ENCODE measurements around the gene ARFIP1.

Gene ARFIP1

DNA sequence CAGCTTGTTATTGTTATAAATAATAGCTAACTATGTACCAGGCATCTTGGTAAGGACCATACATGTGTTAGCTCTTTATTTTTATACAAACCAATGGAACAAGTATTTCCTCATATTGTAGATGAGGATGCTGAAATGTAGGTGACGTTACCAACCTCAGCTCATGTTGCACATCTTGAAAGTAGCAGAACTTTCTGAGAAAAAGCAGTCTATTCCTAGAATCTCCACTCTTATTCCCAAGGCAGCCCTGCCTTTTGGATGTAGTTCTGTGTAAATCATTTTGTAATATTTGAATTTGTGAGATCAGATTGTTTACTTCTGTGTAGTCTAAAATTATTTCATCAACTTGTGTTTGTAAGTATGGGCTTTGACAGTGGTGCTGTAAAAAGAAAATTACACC lies 161.7 kb downstream of the ARFIP1 start:
- no peak for DNase-seq

GRCh38 chr4:152942346-152942745 lies 162.6 kb downstream of the ARFIP1 start:
- no peak for DNase-seq

DNA sequence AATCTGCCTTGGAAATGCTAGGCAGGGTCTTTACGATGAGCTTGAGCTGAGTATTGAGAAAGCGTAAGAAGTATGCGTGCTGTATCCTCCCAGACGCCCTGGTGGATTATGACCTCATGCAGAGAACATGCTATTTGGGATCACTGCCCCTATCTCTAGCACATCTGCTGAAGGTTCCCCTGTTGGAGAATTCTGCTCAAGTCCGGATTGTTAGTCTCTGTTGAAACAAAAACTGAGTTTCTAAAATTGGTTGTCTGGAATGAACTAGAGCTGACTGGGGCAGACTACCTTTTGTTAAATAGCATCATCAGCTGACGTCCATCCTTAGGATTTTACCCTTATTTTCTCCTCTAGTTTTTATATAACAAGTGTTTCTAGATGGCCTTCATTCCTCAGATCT lies 163.9 kb downstream of the ARFIP1 start:
- DNase-seq: no peak

GRCh38 chr4:152944666-152945320 lies 165.0 kb downstream of the ARFIP1 start:
- DNase-seq: no peak

GRCh38 chr4:152945639-152946038 lies 165.9 kb downstream of the ARFIP1 start:
- no peak for DNase-seq

DNA sequence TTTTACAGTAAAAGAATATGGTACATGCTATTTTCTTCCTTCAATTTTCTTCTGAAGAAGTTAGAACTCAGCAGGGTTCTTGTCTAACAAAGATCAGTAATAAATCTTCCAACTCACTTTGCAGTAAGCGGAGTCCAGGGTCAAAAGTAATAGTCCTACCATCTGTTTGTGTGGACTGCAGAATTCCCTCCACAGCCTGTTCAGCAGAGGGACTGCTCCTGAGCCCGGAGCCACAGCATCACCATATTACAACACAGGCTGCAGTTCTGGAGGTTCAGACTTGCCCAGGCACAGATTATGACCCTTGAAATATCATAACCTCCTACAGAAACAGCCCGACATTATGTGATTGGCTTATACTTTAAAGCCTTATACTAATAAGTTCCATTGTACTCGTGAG lies 166.7 kb downstream of the ARFIP1 start:
- DNase-seq: no peak

GRCh38 chr4:152947311-152947710 lies 167.6 kb downstream of the ARFIP1 start:
- DNase-seq: no peak

- no peak for DNase-seq
These were observed 170.2 kb downstream of the ARFIP1 start for GRCh38 chr4:152949930-152950329.

GRCh38 chr4:152950402-152951274 lies 170.9 kb downstream of the ARFIP1 start:
- DNase-seq: no peak

DNA sequence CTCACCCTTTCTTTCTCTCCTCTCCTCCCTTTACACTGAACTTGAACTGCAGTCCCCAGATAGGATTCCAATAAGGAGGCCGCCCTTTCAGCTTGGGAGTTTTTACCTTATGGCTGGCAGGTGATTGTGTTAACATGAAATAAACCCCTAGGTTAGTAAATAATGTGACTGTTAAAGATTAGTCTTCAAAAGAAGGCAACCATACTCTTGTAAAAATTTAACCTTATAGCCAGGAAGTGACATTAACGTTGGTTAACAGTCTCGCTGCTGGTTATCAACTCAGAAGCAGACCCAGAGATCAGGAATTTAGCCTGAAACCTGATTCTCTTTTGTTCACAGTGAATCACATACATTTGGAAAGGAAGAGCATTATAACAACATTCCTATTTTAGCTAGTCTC lies 171.6 kb downstream of the ARFIP1 start:
- DNase-seq: no peak

DNA sequence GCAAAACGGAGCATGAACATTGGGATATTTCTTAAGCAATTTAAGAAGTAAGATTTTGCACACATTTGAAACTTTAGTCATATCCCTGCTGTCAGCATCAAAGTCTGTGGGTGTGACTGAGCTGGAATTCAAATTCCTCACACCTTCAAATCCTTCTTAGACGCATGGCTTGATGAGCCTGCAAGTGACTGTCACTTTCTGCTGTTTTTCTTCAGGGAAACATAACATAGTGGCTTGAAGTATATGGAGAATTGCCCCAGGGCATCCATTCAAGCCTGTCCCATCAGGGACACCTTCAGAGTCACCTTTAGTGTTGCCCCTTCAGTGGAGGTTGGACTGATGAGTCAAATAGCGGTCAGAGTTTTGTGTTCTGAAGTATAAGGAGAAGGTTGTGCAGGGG lies 173.8 kb downstream of the ARFIP1 start:
- DNase-seq: no peak

DNA sequence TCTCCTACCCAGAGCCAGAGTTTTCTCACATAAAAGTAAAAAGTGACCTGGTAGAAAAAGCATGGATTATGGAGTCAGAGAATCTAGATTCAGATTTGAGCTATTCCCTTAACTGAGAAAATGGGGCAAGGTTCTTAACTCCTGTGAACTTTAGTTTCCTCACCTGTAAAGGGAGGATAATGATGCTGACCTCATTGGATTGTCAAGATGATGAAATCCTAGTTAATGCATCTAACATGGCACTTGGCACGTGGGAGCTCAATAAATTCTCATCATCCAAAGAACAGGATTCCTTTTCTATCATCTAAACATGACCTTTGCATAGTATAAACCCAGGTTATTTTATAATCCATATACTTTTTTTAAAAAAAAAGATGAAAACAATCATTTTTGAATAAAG lies 175.0 kb downstream of the ARFIP1 start:
- DNase-seq: no peak

DNA sequence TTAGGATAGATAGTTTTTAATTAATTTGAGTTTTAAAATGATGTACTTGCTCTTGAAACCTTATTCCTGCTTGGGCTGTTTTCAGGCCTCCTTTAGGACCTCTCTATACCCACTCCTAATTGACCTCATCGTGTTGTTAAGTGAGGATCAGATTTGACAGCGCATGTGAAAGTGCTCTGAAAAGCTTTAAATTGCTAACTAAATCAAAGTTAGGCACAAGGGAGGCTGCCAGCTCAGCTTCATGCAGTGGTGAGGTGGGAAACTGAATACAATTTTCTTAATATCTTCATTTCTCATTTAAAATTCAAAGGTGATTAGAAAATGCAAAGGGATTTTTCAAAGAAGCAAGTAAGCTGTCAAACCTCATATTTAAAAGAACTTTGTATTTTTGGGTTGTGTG lies 176.4 kb downstream of the ARFIP1 start:
- DNase-seq: no peak

- no peak for DNase-seq
These were observed 177.1 kb downstream of the ARFIP1 start for GRCh38 chr4:152956650-152957436.

DNA sequence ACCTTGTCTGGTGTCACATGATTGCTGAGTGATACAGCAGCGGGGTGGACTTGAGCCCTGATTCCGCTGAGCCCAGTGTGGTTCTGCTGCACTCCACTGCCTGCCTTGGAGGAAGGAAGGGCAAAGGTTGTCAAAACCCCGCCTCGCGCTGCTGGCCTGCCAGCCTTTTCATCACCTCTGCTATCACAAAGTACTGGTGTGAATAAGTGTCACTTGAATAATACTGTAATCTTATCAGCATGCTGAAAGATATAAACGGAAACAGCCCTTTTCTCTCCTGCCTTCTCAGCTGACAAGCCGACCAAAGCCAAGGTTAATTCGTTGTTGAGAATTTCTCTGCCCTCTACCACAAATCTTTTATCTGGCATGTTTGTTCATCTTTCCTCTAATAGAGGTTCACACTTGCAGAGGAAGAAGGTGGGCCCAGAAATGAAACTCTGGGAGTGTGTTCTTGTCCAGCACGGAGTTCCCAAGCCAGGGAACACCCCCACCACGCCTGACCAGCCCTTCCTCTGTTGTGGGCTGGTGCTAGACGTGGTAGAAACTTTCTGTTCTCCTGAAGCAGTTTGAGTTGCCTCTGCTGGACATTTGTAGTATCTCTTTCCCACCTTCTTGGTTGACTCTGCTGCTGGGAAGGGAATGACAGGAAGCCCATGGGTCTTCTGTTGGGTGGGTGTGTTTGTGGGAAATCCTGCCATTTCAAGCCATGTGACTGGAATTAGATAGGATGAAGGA lies 177.8 kb downstream of the ARFIP1 start:
- DNase-seq: no peak

DNA sequence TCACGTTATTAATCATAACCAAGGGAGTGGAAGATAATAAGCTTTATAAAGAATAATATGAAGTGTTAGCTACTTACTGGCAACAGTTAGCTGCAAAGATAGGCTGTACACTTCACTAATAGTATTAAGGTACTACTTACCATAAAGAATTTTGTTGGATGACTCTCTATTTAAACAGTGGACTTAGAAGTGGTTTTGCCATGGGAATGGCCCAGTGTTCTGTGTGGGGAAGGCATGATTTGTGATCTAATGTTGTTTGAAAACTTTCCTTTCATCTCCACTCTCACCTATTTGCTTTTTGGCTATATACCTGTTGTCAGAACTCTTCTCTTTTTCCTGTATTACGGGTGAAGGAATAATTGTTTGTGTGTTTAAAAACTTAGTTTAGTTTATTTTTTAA lies 179.3 kb downstream of the ARFIP1 start:
- no peak for DNase-seq

DNA sequence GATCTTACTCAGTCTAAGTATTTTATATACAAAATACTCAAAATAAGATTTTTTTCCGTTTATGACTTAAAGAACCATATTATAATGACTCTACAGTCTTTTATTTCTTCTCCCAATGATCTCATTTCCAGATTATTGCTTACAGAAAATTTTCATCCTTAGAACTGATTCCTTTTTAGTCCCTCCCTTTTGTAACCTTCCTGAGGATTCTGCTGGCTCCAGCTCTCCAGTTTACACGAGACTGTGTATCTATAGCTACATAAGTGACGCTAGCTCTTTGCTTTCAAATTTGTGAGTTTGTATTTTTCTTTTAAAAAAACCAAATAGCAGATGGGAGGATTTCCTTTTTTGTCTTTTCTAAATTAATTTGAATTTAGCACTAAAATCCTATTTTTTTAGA lies 180.3 kb downstream of the ARFIP1 start:
- DNase-seq: no peak

DNA sequence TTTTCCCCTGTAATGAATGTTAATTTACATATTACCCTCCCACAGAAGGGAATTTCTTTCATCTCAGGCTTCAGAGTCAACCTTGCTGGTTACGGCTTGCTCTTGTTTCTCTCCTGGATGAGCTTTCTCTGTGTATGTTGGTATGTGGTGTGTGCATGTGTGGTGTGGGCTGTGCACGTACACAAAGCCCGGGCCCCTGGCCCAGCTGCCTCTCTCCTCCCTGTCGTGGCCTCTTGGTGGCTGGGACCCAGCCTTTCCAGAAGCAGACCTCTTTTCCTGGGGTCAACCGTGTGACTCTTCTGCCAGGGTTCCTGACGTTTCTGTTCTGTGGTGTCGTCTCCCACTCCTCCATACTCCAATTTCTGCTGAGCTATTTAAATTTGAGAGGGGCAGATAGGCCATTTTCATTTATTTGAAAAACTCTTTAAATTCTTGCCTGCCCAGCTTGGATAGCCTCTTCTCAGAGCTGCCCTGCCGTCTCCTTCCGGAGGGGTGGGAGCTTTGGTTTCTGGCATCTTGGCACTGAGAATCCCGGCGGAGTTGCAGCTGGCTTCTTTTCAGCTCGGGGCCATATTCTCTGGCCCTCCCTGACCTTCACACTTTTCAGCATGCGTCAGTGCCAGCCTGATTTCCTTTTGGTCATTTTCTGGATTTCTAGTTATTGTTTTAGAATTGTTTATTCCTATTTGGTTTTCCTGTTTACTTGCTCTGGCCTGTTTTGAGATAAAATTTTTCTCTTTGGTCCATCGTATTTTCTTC lies 181.4 kb downstream of the ARFIP1 start:
- DNase-seq: no peak

GRCh38 chr4:152961773-152962115 lies 182.0 kb downstream of the ARFIP1 start:
- DNase-seq: no peak

All from NCI-H2081 (cell line).